Panc1 (cell line): ENCODE data around the gene RHPN2.
"Not testable (repeated sequence)": the region's sequence is repeated elsewhere in the genome, so short reads cannot be mapped to it uniquely, and the experiment has no call there.

Experiments
- CTCF ChIP-seq: fragments of 450-650 bp; IDR thresholded peaks from 2 replicates; pipeline ENCODE4 v1.5.1; 2017; ENCODE audit warnings: mild to moderate bottlenecking
- POLR2AphosphoS5 ChIP-seq: IDR thresholded peaks from 2 replicates; pipeline ENCODE4 v1.6.1; 2012; ENCODE audit warnings: mild to moderate bottlenecking, low read depth, low read length, moderate library complexity
- SIN3A ChIP-seq: IDR thresholded peaks from 2 replicates; pipeline ENCODE4 v1.6.1; 2012; ENCODE audit warnings: low read depth, mild to moderate bottlenecking, low read length, moderate library complexity, borderline replicate concordance; ENCODE audit not compliant: insufficient read depth

DNA sequence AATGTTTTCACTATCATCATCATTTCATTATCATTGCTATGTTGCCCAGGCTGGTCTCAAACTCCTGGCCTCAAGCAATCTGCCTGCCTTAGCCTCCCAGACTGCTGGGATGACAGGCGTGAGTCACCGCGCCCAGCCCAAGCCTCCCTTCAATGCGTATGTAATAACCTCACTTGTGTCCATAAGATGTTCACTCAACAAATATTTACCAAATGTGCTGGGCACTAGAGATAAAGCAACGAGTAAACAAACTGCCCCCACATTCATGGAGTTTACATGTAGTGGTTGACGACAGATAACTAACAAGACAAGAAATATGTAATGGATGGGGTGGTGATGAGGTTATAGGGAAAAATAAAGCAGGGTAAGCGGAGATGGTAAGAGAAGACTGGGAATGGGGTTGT lies 67.6 kb downstream of the RHPN2 start:
- not testable (repeated sequence) for TF ChIP-seq SIN3A, CTCF, POLR2AphosphoS5
